ENCODE results near the gene KDM2A.

GRCh38 chr11:67242548-67242947, 123.5 kb downstream of the KDM2A start:
- TF ChIP-seq POLR2AphosphoS5 (IDR thresholded peaks at IDR 0.05; ENCODE audit: low read depth, low read length) (no peak), POLR2A (IDR thresholded peaks at IDR 0.05; ENCODE audit: low read depth, low read length) (no peak), TAF1 (IDR thresholded peaks at IDR 0.05; ENCODE audit: borderline replicate concordance, low read depth, low read length) (no peak)
